GM18505 (cell line): ENCODE measurements around the gene PCYOX1L.

Experiments
- ATAC-seq: cut with Tn5 transposase; IDR thresholded peaks from one replicate; pipeline ENCODE4 v1.9.1; 2021; ENCODE audit not compliant: unreplicated experiment
- POLR2A ChIP-seq: IDR thresholded peaks from 4 replicates; pipeline ENCODE4 v1.6.1; 2011; ENCODE audit warnings: borderline replicate concordance; ENCODE audit not compliant: insufficient read depth, insufficient read length; ENCODE audit errors: extremely low read depth

PCYOX1L gene

GRCh38 chr5:149366169-149366729, 8.4 kb downstream of the PCYOX1L start:
- ATAC-seq, result no peak
- TF ChIP-seq POLR2A, result no peak

- no peak for ATAC-seq
- TF ChIP-seq POLR2A, result no peak
These were observed 9.6 kb downstream of the PCYOX1L start for GRCh38 chr5:149367249-149367971.

GRCh38 chr5:149367972-149368645, 10.3 kb downstream of the PCYOX1L start:
- no peak for TF ChIP-seq POLR2A
- no peak for ATAC-seq

GRCh38 chr5:149370878-149371277, 13.0 kb downstream of the PCYOX1L start:
- TF ChIP-seq POLR2A, result no peak
- no peak for ATAC-seq

- TF ChIP-seq POLR2A, result no peak
- ATAC-seq, result peak; percentile 61
These were observed 13.6 kb downstream of the PCYOX1L start for GRCh38 chr5:149371296-149371962.

- no peak for ATAC-seq
- no peak for TF ChIP-seq POLR2A
These were observed 14.4 kb downstream of the PCYOX1L start for GRCh38 chr5:149372076-149372795.

- TF ChIP-seq POLR2A, result no peak
- no peak for ATAC-seq
These were observed 15.1 kb downstream of the PCYOX1L start for GRCh38 chr5:149372932-149373331.

- no peak for TF ChIP-seq POLR2A
- no peak for ATAC-seq
These were observed 16.5 kb downstream of the PCYOX1L start for GRCh38 chr5:149374303-149374702.

- no peak for ATAC-seq
- no peak for TF ChIP-seq POLR2A
These were observed 17.0 kb downstream of the PCYOX1L start for GRCh38 chr5:149374801-149375200.

GRCh38 chr5:149375434-149375833, 17.6 kb downstream of the PCYOX1L start:
- no peak for TF ChIP-seq POLR2A

GRCh38 chr5:149376104-149376503, 18.3 kb downstream of the PCYOX1L start:
- ATAC-seq, result no peak

More at GRCh38 chr5:149375434-149375833, 17.6 kb downstream of the PCYOX1L start:
- no peak for ATAC-seq

GRCh38 chr5:149376711-149377447, 19.0 kb downstream of the PCYOX1L start:
- ATAC-seq, result no peak

More at GRCh38 chr5:149376104-149376503, 18.3 kb downstream of the PCYOX1L start:
- no peak for TF ChIP-seq POLR2A

More at GRCh38 chr5:149376711-149377447, 19.0 kb downstream of the PCYOX1L start:
- no peak for TF ChIP-seq POLR2A
